GM23338 (cell line): ENCODE measurements around the gene STAT4. TPM values are rescaled to one million over a fixed set of nuclear protein-coding genes. Genes with fewer than 3 reads are reported as not detected.

Experiments
- ATAC-seq: fragments of 200-7000 bp; cut with Tn5 transposase; 3 replicates; pipeline ENCODE4 v1.9.1; 2020
- DNase-seq: peaks from one replicate; pipeline ENCODE4 v3.0.0-alpha.2; 2015; ENCODE audit warnings: low spot score
- H2AFZ ChIP-seq: fragments of 200-600 bp; sonication (generic); 2 replicates; pipeline ENCODE4 v1.8.0; 2016; ENCODE audit warnings: antibody characterized with exemption, mild to moderate bottlenecking, moderate library complexity
- H3F3A ChIP-seq: fragments of 200-600 bp; sonication (generic); replicated peaks from 2 replicates; pipeline ENCODE4 v1.8.0; 2017; ENCODE audit warnings: antibody characterized with exemption, mixed run types, low read depth
- H3K27ac ChIP-seq: fragments of 200-600 bp; sonication (generic); 2 replicates; pipeline ENCODE4 v1.6.1; 2016; ENCODE audit warnings: low read depth
- H3K27me3 ChIP-seq: fragments of 200-600 bp; sonication (generic); 2 replicates; pipeline ENCODE4 v1.8.0; 2016; ENCODE audit warnings: mild to moderate bottlenecking, mixed run types, moderate library complexity; ENCODE audit not compliant: insufficient read depth
- H3K36me3 ChIP-seq: fragments of 200-600 bp; sonication (generic); 2 replicates; pipeline ENCODE4 v1.8.0; 2016; ENCODE audit warnings: mild to moderate bottlenecking; ENCODE audit not compliant: insufficient read depth
- H3K4me1 ChIP-seq: fragments of 200-600 bp; sonication (generic); 2 replicates; pipeline ENCODE4 v1.8.0; 2016; ENCODE audit warnings: mild to moderate bottlenecking, moderate library complexity; ENCODE audit not compliant: insufficient read depth
- H3K4me2 ChIP-seq: fragments of 200-600 bp; sonication (generic); 2 replicates; pipeline ENCODE4 v1.7.1; 2017; ENCODE audit warnings: mixed run types
- H3K4me3 ChIP-seq: fragments of 200-600 bp; sonication (generic); 2 replicates; pipeline ENCODE4 v1.6.1; 2016; ENCODE audit warnings: mixed run types
- H3K79me2 ChIP-seq: fragments of 200-600 bp; sonication (generic); replicated peaks from 2 replicates; pipeline ENCODE4 v1.8.0; 2017; ENCODE audit warnings: mild to moderate bottlenecking; ENCODE audit not compliant: insufficient read depth
- H3K9me2 ChIP-seq: fragments of 200-600 bp; sonication (generic); 2 replicates; pipeline ENCODE4 v1.8.0; 2017; ENCODE audit not compliant: insufficient read depth
- H4K20me1 ChIP-seq: fragments of 200-600 bp; sonication (generic); replicated peaks from 2 replicates; pipeline ENCODE4 v1.8.0; 2017; ENCODE audit warnings: mild to moderate bottlenecking; ENCODE audit not compliant: insufficient read depth
- H3K27ac Mint-ChIP-seq: 2 replicates; pipeline ENCODE4 v1.8.0; 2020; ENCODE audit warnings: inconsistent platforms, mild to moderate bottlenecking, moderate library complexity, mixed read lengths
- H3K27me3 Mint-ChIP-seq: 3 replicates; pipeline ENCODE4 v1.8.0; 2022; ENCODE audit warnings: low read depth, mild to moderate bottlenecking, moderate library complexity, mixed read lengths, inconsistent platforms; ENCODE audit not compliant: insufficient read depth, poor library complexity
- H3K36me3 Mint-ChIP-seq: 3 replicates; pipeline ENCODE4 v1.8.0; 2021; ENCODE audit warnings: low read depth, mild to moderate bottlenecking, inconsistent platforms, moderate library complexity, mixed read lengths
- H3K4me1 Mint-ChIP-seq: 3 replicates; pipeline ENCODE4 v1.8.0; 2020; ENCODE audit warnings: mild to moderate bottlenecking, inconsistent platforms, mixed read lengths
- H3K4me3 Mint-ChIP-seq: 3 replicates; pipeline ENCODE4 v1.8.0; 2021; ENCODE audit warnings: moderate library complexity, mild to moderate bottlenecking, inconsistent platforms, mixed read lengths
- H3K9me3 Mint-ChIP-seq: 3 replicates; pipeline ENCODE4 v1.8.0; 2020; ENCODE audit warnings: moderate library complexity, mild to moderate bottlenecking, inconsistent platforms, mixed read lengths
- CREB1 ChIP-seq: fragments of 250-450 bp; sonication (Bioruptor Pico); IDR thresholded peaks from 2 replicates; pipeline ENCODE4 v1.5.0; 2020; ENCODE audit warnings: low read depth, mild to moderate bottlenecking, moderate library complexity
- ETS1 ChIP-seq: IDR thresholded peaks from 2 replicates; pipeline ENCODE4 v1.6.1; 2016; ENCODE audit warnings: antibody characterized with exemption
- EZH2 ChIP-seq: fragments of 200-600 bp; sonication (generic); IDR thresholded peaks from one replicate; pipeline ENCODE4 v1.8.0; 2017; ENCODE audit warnings: antibody characterized with exemption, mild to moderate bottlenecking, low read depth; ENCODE audit not compliant: unreplicated experiment
- EZH2phosphoT487 ChIP-seq: fragments of 200-600 bp; sonication (generic); IDR thresholded peaks from one replicate; pipeline ENCODE4 v1.8.1; 2018; ENCODE audit warnings: antibody characterized with exemption; ENCODE audit not compliant: unreplicated experiment
- JUNB ChIP-seq: IDR thresholded peaks from one replicate; pipeline ENCODE4 v1.6.1; 2016; ENCODE audit warnings: antibody characterized with exemption; ENCODE audit not compliant: unreplicated experiment
- NANOG ChIP-seq: IDR thresholded peaks from 2 replicates; pipeline ENCODE4 v1.6.1; 2016; ENCODE audit warnings: antibody characterized with exemption, borderline replicate concordance
- POLR2AphosphoS5 ChIP-seq: IDR thresholded peaks from 2 replicates; pipeline ENCODE4 v1.6.1; 2016; ENCODE audit warnings: antibody characterized with exemption, low read depth
- STAT1 ChIP-seq: IDR thresholded peaks from one replicate; pipeline ENCODE4 v1.6.1; 2016; ENCODE audit warnings: antibody characterized with exemption; ENCODE audit not compliant: unreplicated experiment
- ZNF114 ChIP-seq: fragments of 250-450 bp; sonication (Bioruptor Pico); IDR thresholded peaks from 2 replicates; pipeline ENCODE4 v1.5.0; 2020; ENCODE audit warnings: mild to moderate bottlenecking, moderate library complexity
- ZNF331 ChIP-seq: fragments of 250-450 bp; sonication (Bioruptor Pico); IDR thresholded peaks from 2 replicates; pipeline ENCODE4 v1.5.0; 2020; ENCODE audit warnings: low read depth, mild to moderate bottlenecking, moderate library complexity
- polyA plus RNA-seq: library from polyadenylated mRNA; unstranded; fragments of >200 nt; fragmentation: Nextera tagmentation; extraction: Ambion mirVana; gene quantifications from 2 replicates; pipeline ENCODE4 v1.2.1, GENCODE V29; 2016
- total RNA-seq: library from RNA; depleted of rRNA; stranded (reverse); fragments of >200 nt; shearing (Covaris generic); gene quantifications from 2 replicates; pipeline ENCODE4 v1.2.3, GENCODE V29; 2014
- TF ChIP-seq, protein P1 (sequence below): fragments of 250-450 bp; sonication (Bioruptor Pico); IDR thresholded peaks from 2 replicates; pipeline ENCODE4 v1.5.0; 2020; ENCODE audit warnings: mild to moderate bottlenecking, moderate library complexity
- TF ChIP-seq, protein P2 (sequence below), 2 experiments: fragments of 200-600 bp in 1 of 2; sonication (generic) in 1 of 2; conservative IDR thresholded peaks; 2 replicates each; pipeline versions ENCODE4 v1.5.1 to v1.6.1; 2016 to 2017; ENCODE audit warnings: antibody characterized with exemption in 2 of 2, low read depth in 2 of 2, mild to moderate bottlenecking in 2 of 2, moderate library complexity in 1 of 2
- TF ChIP-seq, protein P3 (sequence below): IDR thresholded peaks from one replicate; pipeline ENCODE4 v1.6.1; 2018; ENCODE audit warnings: antibody characterized with exemption; ENCODE audit not compliant: unreplicated experiment

STAT4 gene
- total and polyA plus RNA-seq, 2 experiments from 2014 or later = 0.52 to 0.86 TPM

- Histone ChIP-seq H3K36me3 (no peaks in the 10 kb centered on the region), H3K9me2 (peaks cover 4% of the 10 kb centered on the region; the same call in 1 of the 2 replicates), H3K4me2 (no peak overlapping the region), H3K4me3 (no peak overlapping the region), H3K79me2 (no peaks in the 10 kb centered on the region), H3F3A (no peaks in the 10 kb centered on the region), H4K20me1 (no peaks in the 10 kb centered on the region), H3K27me3 (no peaks in the 10 kb centered on the region), H3K27ac (no peak overlapping the region), H3K4me1 (no peaks in the 10 kb centered on the region), H2AFZ (no peak overlapping the region)
- Mint-ChIP-seq H3K9me3 (no peaks in the 10 kb centered on the region), H3K4me3 (no peak overlapping the region), H3K27ac (no peak overlapping the region), H3K27me3 (no peaks in the 10 kb centered on the region), H3K36me3 (no peaks in the 10 kb centered on the region), H3K4me1 (peaks cover 4% of the 10 kb centered on the region; the same call in 1 of the 3 replicates)
- no peak for TF ChIP-seq ZNF114 (CRISPR knock-in tag)
- TF ChIP-seq EZH2 = no peak
- TF ChIP-seq, protein P1, sequence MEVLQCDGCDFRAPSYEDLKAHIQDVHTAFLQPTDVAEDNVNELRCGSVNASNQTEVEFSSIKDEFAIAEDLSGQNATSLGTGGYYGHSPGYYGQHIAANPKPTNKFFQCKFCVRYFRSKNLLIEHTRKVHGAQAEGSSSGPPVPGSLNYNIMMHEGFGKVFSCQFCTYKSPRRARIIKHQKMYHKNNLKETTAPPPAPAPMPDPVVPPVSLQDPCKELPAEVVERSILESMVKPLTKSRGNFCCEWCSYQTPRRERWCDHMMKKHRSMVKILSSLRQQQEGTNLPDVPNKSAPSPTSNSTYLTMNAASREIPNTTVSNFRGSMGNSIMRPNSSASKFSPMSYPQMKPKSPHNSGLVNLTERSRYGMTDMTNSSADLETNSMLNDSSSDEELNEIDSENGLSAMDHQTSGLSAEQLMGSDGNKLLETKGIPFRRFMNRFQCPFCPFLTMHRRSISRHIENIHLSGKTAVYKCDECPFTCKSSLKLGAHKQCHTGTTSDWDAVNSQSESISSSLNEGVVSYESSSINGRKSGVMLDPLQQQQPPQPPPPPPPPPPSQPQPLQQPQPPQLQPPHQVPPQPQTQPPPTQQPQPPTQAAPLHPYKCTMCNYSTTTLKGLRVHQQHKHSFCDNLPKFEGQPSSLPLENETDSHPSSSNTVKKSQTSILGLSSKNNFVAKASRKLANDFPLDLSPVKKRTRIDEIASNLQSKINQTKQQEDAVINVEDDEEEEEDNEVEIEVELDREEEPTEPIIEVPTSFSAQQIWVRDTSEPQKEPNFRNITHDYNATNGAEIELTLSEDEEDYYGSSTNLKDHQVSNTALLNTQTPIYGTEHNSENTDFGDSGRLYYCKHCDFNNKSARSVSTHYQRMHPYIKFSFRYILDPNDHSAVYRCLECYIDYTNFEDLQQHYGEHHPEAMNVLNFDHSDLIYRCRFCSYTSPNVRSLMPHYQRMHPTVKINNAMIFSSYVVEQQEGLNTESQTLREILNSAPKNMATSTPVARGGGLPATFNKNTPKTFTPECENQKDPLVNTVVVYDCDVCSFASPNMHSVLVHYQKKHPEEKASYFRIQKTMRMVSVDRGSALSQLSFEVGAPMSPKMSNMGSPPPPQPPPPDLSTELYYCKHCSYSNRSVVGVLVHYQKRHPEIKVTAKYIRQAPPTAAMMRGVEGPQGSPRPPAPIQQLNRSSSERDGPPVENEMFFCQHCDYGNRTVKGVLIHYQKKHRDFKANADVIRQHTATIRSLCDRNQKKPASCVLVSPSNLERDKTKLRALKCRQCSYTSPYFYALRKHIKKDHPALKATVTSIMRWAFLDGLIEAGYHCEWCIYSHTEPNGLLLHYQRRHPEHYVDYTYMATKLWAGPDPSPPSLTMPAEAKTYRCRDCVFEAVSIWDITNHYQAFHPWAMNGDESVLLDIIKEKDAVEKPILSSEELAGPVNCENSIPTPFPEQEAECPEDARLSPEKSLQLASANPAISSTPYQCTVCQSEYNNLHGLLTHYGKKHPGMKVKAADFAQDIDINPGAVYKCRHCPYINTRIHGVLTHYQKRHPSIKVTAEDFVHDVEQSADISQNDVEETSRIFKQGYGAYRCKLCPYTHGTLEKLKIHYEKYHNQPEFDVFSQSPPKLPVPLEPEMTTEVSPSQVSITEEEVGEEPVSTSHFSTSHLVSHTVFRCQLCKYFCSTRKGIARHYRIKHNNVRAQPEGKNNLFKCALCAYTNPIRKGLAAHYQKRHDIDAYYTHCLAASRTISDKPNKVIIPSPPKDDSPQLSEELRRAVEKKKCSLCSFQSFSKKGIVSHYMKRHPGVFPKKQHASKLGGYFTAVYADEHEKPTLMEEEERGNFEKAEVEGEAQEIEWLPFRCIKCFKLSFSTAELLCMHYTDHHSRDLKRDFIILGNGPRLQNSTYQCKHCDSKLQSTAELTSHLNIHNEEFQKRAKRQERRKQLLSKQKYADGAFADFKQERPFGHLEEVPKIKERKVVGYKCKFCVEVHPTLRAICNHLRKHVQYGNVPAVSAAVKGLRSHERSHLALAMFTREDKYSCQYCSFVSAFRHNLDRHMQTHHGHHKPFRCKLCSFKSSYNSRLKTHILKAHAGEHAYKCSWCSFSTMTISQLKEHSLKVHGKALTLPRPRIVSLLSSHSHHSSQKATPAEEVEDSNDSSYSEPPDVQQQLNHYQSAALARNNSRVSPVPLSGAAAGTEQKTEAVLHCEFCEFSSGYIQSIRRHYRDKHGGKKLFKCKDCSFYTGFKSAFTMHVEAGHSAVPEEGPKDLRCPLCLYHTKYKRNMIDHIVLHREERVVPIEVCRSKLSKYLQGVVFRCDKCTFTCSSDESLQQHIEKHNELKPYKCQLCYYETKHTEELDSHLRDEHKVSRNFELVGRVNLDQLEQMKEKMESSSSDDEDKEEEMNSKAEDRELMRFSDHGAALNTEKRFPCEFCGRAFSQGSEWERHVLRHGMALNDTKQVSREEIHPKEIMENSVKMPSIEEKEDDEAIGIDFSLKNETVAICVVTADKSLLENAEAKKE = no peak
- TF ChIP-seq STAT1 = no peak
- TF ChIP-seq ETS1 = no peak
- no peak for TF ChIP-seq EZH2phosphoT487
- no peak for TF ChIP-seq JUNB
- no peak for TF ChIP-seq NANOG
- TF ChIP-seq, protein P2, sequence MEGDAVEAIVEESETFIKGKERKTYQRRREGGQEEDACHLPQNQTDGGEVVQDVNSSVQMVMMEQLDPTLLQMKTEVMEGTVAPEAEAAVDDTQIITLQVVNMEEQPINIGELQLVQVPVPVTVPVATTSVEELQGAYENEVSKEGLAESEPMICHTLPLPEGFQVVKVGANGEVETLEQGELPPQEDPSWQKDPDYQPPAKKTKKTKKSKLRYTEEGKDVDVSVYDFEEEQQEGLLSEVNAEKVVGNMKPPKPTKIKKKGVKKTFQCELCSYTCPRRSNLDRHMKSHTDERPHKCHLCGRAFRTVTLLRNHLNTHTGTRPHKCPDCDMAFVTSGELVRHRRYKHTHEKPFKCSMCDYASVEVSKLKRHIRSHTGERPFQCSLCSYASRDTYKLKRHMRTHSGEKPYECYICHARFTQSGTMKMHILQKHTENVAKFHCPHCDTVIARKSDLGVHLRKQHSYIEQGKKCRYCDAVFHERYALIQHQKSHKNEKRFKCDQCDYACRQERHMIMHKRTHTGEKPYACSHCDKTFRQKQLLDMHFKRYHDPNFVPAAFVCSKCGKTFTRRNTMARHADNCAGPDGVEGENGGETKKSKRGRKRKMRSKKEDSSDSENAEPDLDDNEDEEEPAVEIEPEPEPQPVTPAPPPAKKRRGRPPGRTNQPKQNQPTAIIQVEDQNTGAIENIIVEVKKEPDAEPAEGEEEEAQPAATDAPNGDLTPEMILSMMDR (conservative IDR thresholded peaks at IDR 0.05; ENCODE audit: low read depth in 2 of 2) = no peak
- TF ChIP-seq, protein P3, sequence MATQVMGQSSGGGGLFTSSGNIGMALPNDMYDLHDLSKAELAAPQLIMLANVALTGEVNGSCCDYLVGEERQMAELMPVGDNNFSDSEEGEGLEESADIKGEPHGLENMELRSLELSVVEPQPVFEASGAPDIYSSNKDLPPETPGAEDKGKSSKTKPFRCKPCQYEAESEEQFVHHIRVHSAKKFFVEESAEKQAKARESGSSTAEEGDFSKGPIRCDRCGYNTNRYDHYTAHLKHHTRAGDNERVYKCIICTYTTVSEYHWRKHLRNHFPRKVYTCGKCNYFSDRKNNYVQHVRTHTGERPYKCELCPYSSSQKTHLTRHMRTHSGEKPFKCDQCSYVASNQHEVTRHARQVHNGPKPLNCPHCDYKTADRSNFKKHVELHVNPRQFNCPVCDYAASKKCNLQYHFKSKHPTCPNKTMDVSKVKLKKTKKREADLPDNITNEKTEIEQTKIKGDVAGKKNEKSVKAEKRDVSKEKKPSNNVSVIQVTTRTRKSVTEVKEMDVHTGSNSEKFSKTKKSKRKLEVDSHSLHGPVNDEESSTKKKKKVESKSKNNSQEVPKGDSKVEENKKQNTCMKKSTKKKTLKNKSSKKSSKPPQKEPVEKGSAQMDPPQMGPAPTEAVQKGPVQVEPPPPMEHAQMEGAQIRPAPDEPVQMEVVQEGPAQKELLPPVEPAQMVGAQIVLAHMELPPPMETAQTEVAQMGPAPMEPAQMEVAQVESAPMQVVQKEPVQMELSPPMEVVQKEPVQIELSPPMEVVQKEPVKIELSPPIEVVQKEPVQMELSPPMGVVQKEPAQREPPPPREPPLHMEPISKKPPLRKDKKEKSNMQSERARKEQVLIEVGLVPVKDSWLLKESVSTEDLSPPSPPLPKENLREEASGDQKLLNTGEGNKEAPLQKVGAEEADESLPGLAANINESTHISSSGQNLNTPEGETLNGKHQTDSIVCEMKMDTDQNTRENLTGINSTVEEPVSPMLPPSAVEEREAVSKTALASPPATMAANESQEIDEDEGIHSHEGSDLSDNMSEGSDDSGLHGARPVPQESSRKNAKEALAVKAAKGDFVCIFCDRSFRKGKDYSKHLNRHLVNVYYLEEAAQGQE = no peak
- no peak for TF ChIP-seq CREB1 (CRISPR knock-in tag)
- no peak for TF ChIP-seq POLR2AphosphoS5
- no peak for TF ChIP-seq ZNF331
- no peak for ATAC-seq
- no peak for DNase-seq
Measured at GRCh38 chr2:191158747-191159146, 8.0 kb upstream of the STAT4 start.
